GM23248 (cell line): ENCODE measurements around the gene CRIP1.

Source experiments
- EZH2 ChIP-seq: fragments of 200-600 bp; sonication (generic); IDR thresholded peaks from 2 replicates; pipeline ENCODE4 v1.6.1; 2018; ENCODE audit warnings: antibody characterized with exemption, mild to moderate bottlenecking; ENCODE audit not compliant: insufficient read depth, poor library complexity, severe bottlenecking
- EZH2phosphoT487 ChIP-seq: fragments of 200-600 bp; sonication (generic); IDR thresholded peaks from 2 replicates; pipeline ENCODE4 v1.6.1; 2018; ENCODE audit warnings: antibody characterized with exemption, moderate library complexity, mild to moderate bottlenecking, low read depth; ENCODE audit not compliant: insufficient read depth

DNA sequence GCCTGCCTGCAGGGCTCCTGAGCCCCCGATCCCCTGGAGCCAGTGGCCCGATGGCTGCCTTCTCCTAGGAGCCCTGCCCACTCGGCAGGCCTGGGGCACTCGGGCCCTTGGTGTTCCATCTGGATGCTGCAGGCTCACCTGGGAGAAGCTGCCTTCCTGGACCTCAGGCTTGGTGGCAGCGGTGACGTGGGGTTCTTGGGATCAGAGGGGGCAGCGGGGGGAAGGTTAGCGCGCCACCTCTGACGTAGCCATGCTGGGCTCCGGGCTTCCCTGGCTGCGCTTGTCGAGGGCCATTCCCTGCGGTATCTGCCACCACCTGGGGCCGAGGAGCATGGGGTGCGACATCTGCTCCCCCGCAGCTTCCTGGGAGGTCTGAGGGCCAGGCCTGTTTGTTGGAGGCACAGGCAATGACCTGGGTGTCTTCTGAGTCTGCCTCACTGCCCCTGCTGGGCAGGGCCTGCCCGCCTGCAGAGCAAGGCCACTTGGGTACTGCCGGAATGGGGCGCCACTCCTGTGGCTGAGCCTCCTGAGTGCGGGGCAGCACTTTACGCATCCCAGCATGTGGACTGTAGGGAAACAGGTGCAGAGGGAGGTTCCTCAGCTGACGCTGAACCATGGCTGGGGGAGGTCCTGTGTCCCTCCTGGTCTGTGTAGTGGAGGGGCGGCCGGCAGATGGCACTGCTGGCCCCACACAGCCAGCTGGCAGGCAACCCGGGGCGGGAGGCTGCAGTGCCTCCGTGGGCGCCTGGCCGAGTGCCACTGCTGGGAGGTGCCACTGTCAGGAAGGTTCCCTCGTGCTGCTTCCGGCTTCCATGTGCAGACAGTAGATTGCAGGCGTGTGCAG is 46.8 kb upstream of the CRIP1 start:
- TF ChIP-seq EZH2 (no peak), EZH2phosphoT487 (no peak)
